HepG2 (cell line): ENCODE measurements around the gene PRKAG1. TPM values are rescaled to one million over a fixed set of nuclear protein-coding genes. Genes with fewer than 3 reads are reported as not detected.
A peak's percentile ranks its signal among the peaks of the same experiment; 100 is the strongest.

Experiments
- BHLHE40 ChIP-seq: IDR thresholded peaks from 2 replicates; pipeline ENCODE4 v1.6.1; 2011; ENCODE audit warnings: low read length, improper control_type of control experiment
- DMAP1 ChIP-seq: IDR thresholded peaks from 2 replicates; pipeline ENCODE4 v1.6.1; 2016
- FOXO1 ChIP-seq: sonication (generic); formaldehyde crosslinking; IDR thresholded peaks from 2 replicates; pipeline ENCODE4 v1.4.0; 2020; ENCODE audit warnings: missing genetic modification reagents
- FOXP4 ChIP-seq: sonication (generic); formaldehyde crosslinking; IDR thresholded peaks from 2 replicates; pipeline ENCODE4 v1.4.0; 2020; ENCODE audit warnings: missing genetic modification reagents
- HIVEP1 ChIP-seq: sonication (generic); formaldehyde crosslinking; IDR thresholded peaks from 2 replicates; pipeline ENCODE4 v1.4.0; 2020; ENCODE audit warnings: mild to moderate bottlenecking, missing genetic modification reagents
- HMGXB4 ChIP-seq, 2 experiments: sonication (generic) in 1 of 2; formaldehyde crosslinking in 1 of 2; IDR thresholded peaks; 2 replicates each; pipeline versions ENCODE4 v1.4.0 to v1.6.1; 2018 to 2020; ENCODE audit warnings: missing genetic modification reagents in 2 of 2, borderline replicate concordance in 1 of 2, low read depth in 1 of 2, mild to moderate bottlenecking in 1 of 2, missing biosample characterization in 1 of 2
- KDM1A ChIP-seq: IDR thresholded peaks from 2 replicates; pipeline ENCODE4 v1.6.1; 2016; ENCODE audit warnings: missing compliant biosample characterization
- MYPOP ChIP-seq: sonication (generic); formaldehyde crosslinking; IDR thresholded peaks from 2 replicates; pipeline ENCODE4 v1.8.1; 2023; ENCODE audit warnings: mild to moderate bottlenecking, moderate library complexity, missing genetic modification reagents
- NR2F2 ChIP-seq: IDR thresholded peaks from 2 replicates; pipeline ENCODE4 v1.6.1; 2012; ENCODE audit warnings: low read depth, inconsistent platforms, borderline replicate concordance
- SMC3 ChIP-seq: IDR thresholded peaks from 2 replicates; pipeline ENCODE4 v1.6.1; 2011; ENCODE audit warnings: low read length, improper control_type of control experiment
- SRSF9 ChIP-seq: fragments of 200-400 bp; formaldehyde crosslinking; IDR thresholded peaks from 2 replicates; pipeline ENCODE4 v1.6.1; 2018; ENCODE audit warnings: borderline replicate concordance, mild to moderate bottlenecking, low read depth, low read length; ENCODE audit not compliant: insufficient read depth, poor library complexity, severe bottlenecking
- ZBTB4 ChIP-seq: sonication (generic); formaldehyde crosslinking; IDR thresholded peaks from 2 replicates; pipeline ENCODE4 v1.4.0; 2020; ENCODE audit warnings: missing genetic modification reagents, mild to moderate bottlenecking, borderline replicate concordance
- ZNF138 ChIP-seq: sonication (generic); formaldehyde crosslinking; IDR thresholded peaks from 2 replicates; pipeline ENCODE4 v1.5.0; 2020; ENCODE audit warnings: mild to moderate bottlenecking, low read depth, missing genetic modification reagents
- ZNF343 ChIP-seq: sonication (generic); formaldehyde crosslinking; IDR thresholded peaks from 2 replicates; pipeline ENCODE4 v1.4.0; 2020; ENCODE audit warnings: mild to moderate bottlenecking, missing genetic modification reagents
- ZNF552 ChIP-seq: sonication (generic); formaldehyde crosslinking; IDR thresholded peaks from 2 replicates; pipeline ENCODE4 v1.9.0; 2022; ENCODE audit warnings: missing genetic modification reagents, mild to moderate bottlenecking, borderline replicate concordance
- ZNF580 ChIP-seq: IDR thresholded peaks from 2 replicates; pipeline ENCODE4 v1.6.1; 2016; ENCODE audit warnings: low read depth, borderline replicate concordance
- ZSCAN30 ChIP-seq: sonication (generic); formaldehyde crosslinking; IDR thresholded peaks from 2 replicates; pipeline ENCODE4 v1.5.0; 2020; ENCODE audit warnings: mild to moderate bottlenecking, missing genetic modification reagents
- polyA plus RNA-seq, 8 experiments: library from polyadenylated mRNA; depleted of rRNA in 3 of 8; stranded (reverse) in 7 of 8; unstranded in 1 of 8; fragments of >200 nt; fragmentation: Illumina TruSeq in 4 of 8; extraction: Trizol in 4 of 8; gene quantifications; 2 replicates each; pipeline versions ENCODE4 v1.2.1 to v1.2.3, GENCODE V29; 2011 to 2016; ENCODE audit warnings: low read depth in 4 of 8, missing spikeins in 1 of 8, mixed read lengths in 1 of 8; ENCODE audit not compliant: insufficient read depth in 1 of 8
- total RNA-seq, 5 experiments: library from RNA; depleted of rRNA; stranded (reverse); fragments of >200 nt; fragmentation: Illumina TruSeq; extraction: Trizol; gene quantifications; 2 replicates each; pipeline ENCODE4 v1.2.3, GENCODE V29; 2016; ENCODE audit warnings: low read depth in 1 of 5

PRKAG1 gene
- total and polyA plus RNA-seq, 2 of the 13 experiments (the other 11 are each of a cell fraction or from before 2014, with no cell fraction given) = 26.1 to 32.8 TPM

- TF ChIP-seq FOXP4 (CRISPR knock-in tag) (no peak), BHLHE40 (no peak), MYPOP (no peak), DMAP1 (CRISPR knock-in tag) (no peak), ZNF343 (CRISPR knock-in tag) (no peak), HIVEP1 (CRISPR knock-in tag) (0 out of 2 replicates have a peak, but pooled peaks have one; percentile 1), ZNF138 (CRISPR knock-in tag) (0 out of 2 replicates have a peak, but pooled peaks have one; percentile 19), ZSCAN30 (CRISPR knock-in tag) (no peak), ZNF552 (CRISPR knock-in tag) (no peak), ZNF580 (CRISPR knock-in tag) (no peak), SRSF9 (no peak), KDM1A (no peak), SMC3 (no peak), NR2F2 (no peak), FOXO1 (CRISPR knock-in tag) (no peak), HMGXB4 (CRISPR knock-in tag; IDR thresholded peaks at IDR 0.05; ENCODE audit: borderline replicate concordance in 1 of 2, low read depth in 1 of 2) (peak in 1 of 2 experiments; percentile 7; a peak in 1 of 4 replicates), ZBTB4 (no peak)
Measured at GRCh38 chr12:48956279-48957140, 62.1 kb downstream of the PRKAG1 start (continued).
